Cerebellar nuclear complex (tissue), 1 donor: ENCODE results near the gene MRPL2.
A peak's percentile ranks its signal among the peaks of the same experiment; 100 is the strongest.
"Not testable (repeated sequence)": the region's sequence is repeated elsewhere in the genome, so short reads cannot be mapped to it uniquely, and the experiment has no call there.

ENCODE experiments used
- DNase-seq, 2 experiments: peaks; one replicate each; lab custom pipeline; 2025; lab: John Stamatoyannopoulos, UW

MRPL2 gene

GRCh38 chr6:43053545-43054205, 5.6 kb downstream of the MRPL2 start, which contains the start of gene CUL7:
Gene CUL7, minus strand, starts transcription at chr6:43053851. Its CDS starts 1,063 bp downstream, at chr6:43052788.
- DNase-seq: peak; percentile 73

GRCh38 chr6:43052842-43053544, 6.2 kb downstream of the MRPL2 start:
- no peak for DNase-seq

- DNase-seq: no peak
Measured at GRCh38 chr6:43052225-43052841, 6.9 kb downstream of the MRPL2 start.

- DNase-seq: no peak
Measured at GRCh38 chr6:43050981-43051380, 8.3 kb downstream of the MRPL2 start.

- no peak for DNase-seq
Measured at GRCh38 chr6:43047998-43048397, 11.2 kb downstream of the MRPL2 start.

GRCh38 chr6:43045371-43045930, 13.8 kb downstream of the MRPL2 start:
- DNase-seq: no peak

- DNase-seq: no peak
Measured at GRCh38 chr6:43043310-43043709, 15.9 kb downstream of the MRPL2 start.

GRCh38 chr6:43041475-43041874, 17.8 kb downstream of the MRPL2 start:
- DNase-seq: not testable (repeated sequence)

- no peak for DNase-seq
Measured at GRCh38 chr6:43040542-43041257, 18.5 kb downstream of the MRPL2 start.

GRCh38 chr6:43038727-43039126, 20.5 kb downstream of the MRPL2 start:
- no peak for DNase-seq

- DNase-seq: no peak
Measured at GRCh38 chr6:43037706-43038105, 21.5 kb downstream of the MRPL2 start.

GRCh38 chr6:43037197-43037596, 22.0 kb downstream of the MRPL2 start:
- no peak for DNase-seq

- no peak for DNase-seq
Measured at GRCh38 chr6:43036712-43037111, 22.5 kb downstream of the MRPL2 start.

- no peak for DNase-seq
Measured at GRCh38 chr6:43035495-43036194, 23.6 kb downstream of the MRPL2 start.

GRCh38 chr6:43034190-43034525, 25.1 kb downstream of the MRPL2 start:
- no peak for DNase-seq

- DNase-seq: no peak
Measured at GRCh38 chr6:43033496-43034189, 25.6 kb downstream of the MRPL2 start.

GRCh38 chr6:43032326-43032725, 26.9 kb downstream of the MRPL2 start:
- DNase-seq: no peak

- DNase-seq: no peak
Measured at GRCh38 chr6:43029120-43029519, 30.1 kb downstream of the MRPL2 start.

GRCh38 chr6:43026365-43026764, 32.9 kb downstream of the MRPL2 start:
- no peak for DNase-seq

- no peak for DNase-seq
Measured at GRCh38 chr6:43024436-43024835, 34.8 kb downstream of the MRPL2 start.
